Amniotic stem cell (primary cell): Measurements from ENCODE around the gene TRAT1.

ENCODE experiments used
- DNase-seq: peaks from one replicate; lab custom pipeline; 2025; lab: John Stamatoyannopoulos, UW

The TRAT1 gene

DNA sequence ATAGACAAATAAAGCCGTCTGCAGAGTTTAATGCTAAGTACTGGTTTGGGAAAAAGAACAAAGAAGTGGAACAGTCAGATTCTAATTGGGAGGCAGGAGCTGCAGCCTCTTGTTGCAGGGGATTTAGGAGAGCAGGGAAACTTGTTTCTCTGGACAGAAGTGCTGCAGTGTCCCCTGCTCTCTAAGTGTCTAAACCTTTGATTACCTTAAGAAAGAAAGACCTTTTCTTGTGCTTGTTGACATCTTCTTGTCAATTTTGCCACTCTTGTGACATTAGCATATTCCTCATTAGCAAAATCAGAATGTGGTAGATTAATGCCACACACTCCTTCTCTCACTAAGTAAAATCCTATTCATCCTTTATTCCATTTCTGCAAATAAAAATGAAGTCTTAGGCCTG lies 38.8 kb downstream of the TRAT1 start:
- DNase-seq = no peak

GRCh38 chr3:108862865-108863798 lies 40.5 kb downstream of the TRAT1 start:
- no peak for DNase-seq

DNA sequence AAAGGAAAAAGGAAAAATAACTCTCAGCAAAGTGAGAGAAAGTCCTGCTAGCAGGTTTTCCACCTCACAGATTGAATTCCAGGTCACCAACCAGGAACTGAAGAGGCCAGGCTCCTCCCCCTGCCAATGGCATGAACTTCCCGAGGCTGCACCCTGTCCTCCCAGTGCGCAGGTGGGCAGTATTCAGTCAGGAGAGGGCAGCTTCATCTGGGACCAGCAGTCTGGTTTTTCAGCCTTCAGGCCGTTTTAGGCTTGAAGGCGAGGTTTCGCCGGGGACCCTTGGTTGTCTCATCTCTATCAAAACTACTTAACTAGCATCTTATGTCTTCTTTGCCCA lies 41.2 kb downstream of the TRAT1 start:
- no peak for DNase-seq

DNA sequence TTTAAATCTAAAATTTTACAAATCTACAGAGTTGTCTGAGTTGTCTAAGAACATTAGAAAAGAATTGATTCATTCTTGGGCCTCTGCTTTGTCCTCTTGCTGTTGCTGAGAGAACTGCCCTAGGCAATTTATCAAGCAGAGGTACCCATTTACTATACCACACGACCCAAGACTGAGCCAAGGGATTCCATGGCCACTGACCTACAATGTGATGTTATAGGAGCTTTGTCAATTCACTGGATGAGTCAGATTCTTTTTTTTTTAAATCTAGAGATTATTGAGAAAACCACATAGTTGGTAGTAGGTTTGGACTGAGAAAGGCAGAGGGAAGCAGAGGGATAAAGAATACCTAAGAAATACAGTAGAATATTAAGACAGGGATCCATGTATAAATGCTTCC lies 55.3 kb downstream of the TRAT1 start:
- no peak for DNase-seq

DNA sequence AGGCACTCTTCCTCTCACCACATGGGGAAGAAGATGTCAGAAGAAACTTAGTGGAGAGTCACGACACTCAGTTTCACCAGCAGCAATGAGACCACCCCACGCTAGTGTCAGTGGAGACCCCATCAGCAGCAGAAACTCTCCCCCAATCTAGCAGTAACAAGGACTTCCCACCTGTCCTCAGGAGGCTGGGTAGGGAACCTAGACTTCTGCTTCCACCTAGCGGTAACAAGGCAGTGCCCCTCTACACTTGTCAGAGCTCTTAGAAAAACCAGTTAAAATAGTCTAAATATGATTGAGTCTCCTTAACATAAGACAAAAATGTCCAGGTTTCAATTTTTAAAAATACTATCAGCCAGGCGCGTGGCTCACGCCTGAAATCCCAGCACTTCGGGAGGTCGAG lies 57.3 kb downstream of the TRAT1 start:
- DNase-seq = no peak

- no peak for DNase-seq
Observed at GRCh38 chr3:108882762-108883161, 60.2 kb downstream of the TRAT1 start.

- DNase-seq = no peak
Observed at GRCh38 chr3:108883373-108883772, 60.8 kb downstream of the TRAT1 start.

DNA sequence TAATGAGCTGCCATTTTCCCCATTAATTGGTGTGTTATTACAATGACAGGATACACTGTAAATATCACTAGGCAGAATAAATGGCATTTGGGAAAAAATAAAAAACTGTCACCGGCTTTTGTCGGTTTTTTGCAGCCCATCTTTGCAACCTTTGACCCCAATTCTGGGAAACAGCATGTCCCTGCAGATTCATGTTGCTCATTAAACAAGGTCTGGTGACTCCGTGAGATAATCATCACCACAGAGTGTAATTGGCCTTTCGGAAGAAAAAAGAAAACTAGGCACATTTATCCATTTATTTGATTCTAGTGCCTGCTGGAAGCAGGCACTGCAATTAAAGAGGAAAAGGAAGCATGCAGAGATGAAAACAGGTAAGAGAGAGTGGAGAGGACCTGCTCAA lies 64.5 kb downstream of the TRAT1 start:
- DNase-seq = no peak

GRCh38 chr3:108887777-108888176 lies 65.2 kb downstream of the TRAT1 start:
- no peak for DNase-seq

DNA sequence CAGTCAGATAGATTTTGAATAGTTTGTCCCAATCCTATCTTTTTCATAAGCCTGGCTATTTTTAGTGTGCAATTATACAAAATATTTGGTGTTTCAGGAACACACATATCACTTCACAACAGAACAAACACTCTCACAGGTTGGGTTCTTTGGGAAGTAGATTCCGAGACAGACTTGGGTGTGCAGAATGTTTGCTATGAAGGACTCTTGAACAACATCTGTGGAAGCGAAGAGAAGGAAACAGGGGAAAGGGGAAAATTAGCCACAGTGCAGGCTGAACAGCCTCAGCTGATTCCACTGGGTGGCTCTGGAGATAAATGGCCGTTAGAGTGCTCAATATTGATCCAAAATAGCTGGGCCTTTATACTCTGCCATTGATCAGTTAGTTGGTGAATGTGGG lies 69.2 kb downstream of the TRAT1 start:
- DNase-seq = no peak

DNA sequence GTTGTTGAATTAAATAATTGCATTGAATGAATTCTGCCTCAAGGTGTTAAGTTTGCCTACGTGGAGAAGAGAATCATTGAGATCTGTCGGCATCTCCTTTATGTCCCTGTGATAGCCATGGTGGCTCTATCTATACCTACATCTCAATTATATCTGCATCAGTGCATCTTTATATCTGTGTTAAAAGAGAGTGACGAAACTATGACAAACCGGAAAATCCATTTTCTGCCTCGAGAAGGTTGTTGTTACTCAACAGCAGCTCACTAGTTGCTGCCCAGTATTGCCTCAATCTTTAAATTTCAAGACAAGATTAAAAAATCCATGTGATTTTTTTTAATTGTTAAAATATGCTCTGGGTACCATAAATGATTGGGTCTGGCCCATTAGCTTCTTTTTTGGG lies 72.4 kb downstream of the TRAT1 start:
- no peak for DNase-seq

- no peak for DNase-seq
Observed at GRCh38 chr3:108897883-108898282, 75.3 kb downstream of the TRAT1 start.

GRCh38 chr3:108899530-108899929 lies 76.9 kb downstream of the TRAT1 start:
- no peak for DNase-seq
